A673 (cell line): ENCODE measurements around the gene TRIM41.

ENCODE experiments used
- EZH2 ChIP-seq: fragments of 200-600 bp; sonication (generic); IDR thresholded peaks from 2 replicates; pipeline ENCODE4 v1.6.1; 2017; ENCODE audit warnings: borderline replicate concordance, low read depth, mild to moderate bottlenecking, mixed read lengths, antibody characterized with exemption, low read length; ENCODE audit not compliant: poor library complexity, severe bottlenecking
- TF ChIP-seq, protein P1 (sequence below): fragments of 300-800, 200-600 bp; sonication (generic); conservative IDR thresholded peaks from 2 replicates; pipeline ENCODE4 v1.5.1; 2017; ENCODE audit warnings: low read depth, mild to moderate bottlenecking, antibody characterized with exemption, low read length, moderate library complexity, mixed read lengths

DNA sequence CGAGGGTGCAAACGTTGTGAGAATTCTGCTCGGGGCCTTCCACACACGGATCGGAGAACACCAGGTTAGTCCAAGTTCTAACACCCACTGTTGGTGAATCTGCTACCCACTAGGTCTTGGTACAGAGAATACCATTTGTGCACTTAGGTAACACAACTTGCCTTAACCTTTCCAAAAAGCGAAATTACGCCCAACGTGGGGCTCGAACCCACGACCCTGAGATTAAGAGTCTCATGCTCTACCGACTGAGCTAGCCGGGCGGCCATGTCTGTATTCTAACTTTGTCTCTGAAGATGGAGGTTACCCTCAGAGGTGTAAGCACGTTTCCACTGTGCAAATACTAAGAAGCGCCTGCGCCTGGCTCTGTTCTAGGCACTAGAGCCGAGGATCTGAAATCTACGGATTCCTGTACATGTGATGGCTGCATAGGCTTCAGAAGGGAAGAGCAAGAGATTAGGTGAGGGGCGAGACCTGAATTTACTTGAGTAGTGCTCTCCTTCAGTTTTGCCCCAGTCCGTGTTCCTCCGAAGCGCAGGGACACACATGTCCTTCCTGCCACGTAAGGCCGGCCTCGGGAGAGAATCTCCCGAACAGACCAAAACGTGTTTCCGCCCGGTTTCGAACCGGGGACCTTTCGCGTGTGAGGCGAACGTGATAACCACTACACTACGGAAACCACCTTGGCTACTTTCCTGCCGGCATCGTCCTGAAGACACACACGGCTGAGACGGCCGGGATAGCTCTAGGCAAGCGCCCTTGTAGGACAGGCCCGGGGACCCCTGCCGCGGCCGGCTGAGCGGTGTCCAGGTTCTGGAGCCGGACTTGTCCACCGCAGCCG, 1.1 kb upstream of the TRIM41 start:
- TF ChIP-seq EZH2, result no peak
- TF ChIP-seq, protein P1, sequence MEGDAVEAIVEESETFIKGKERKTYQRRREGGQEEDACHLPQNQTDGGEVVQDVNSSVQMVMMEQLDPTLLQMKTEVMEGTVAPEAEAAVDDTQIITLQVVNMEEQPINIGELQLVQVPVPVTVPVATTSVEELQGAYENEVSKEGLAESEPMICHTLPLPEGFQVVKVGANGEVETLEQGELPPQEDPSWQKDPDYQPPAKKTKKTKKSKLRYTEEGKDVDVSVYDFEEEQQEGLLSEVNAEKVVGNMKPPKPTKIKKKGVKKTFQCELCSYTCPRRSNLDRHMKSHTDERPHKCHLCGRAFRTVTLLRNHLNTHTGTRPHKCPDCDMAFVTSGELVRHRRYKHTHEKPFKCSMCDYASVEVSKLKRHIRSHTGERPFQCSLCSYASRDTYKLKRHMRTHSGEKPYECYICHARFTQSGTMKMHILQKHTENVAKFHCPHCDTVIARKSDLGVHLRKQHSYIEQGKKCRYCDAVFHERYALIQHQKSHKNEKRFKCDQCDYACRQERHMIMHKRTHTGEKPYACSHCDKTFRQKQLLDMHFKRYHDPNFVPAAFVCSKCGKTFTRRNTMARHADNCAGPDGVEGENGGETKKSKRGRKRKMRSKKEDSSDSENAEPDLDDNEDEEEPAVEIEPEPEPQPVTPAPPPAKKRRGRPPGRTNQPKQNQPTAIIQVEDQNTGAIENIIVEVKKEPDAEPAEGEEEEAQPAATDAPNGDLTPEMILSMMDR, result no peak
